Mammary epithelial cell (primary cell): ENCODE measurements around the gene CALHM2.

ENCODE experiments used
- EZH2 ChIP-seq: IDR thresholded peaks from 2 replicates; pipeline ENCODE4 v1.6.1; 2012; ENCODE audit warnings: low read length, inconsistent platforms, borderline replicate concordance
- TF ChIP-seq, protein P1 (sequence below), 2 donors: IDR thresholded peaks in 1 of 2; conservative IDR thresholded peaks in 1 of 2; 2 replicates each; pipeline ENCODE4 v1.5.1; 2011 to 2012; ENCODE audit warnings: inconsistent platforms in 2 of 2, low read length in 2 of 2, mild to moderate bottlenecking in 2 of 2, control low read depth in 1 of 2, low read depth in 1 of 2; ENCODE audit not compliant: insufficient read depth in 1 of 2; ENCODE audit errors: extremely low read depth in 1 of 2

- TF ChIP-seq EZH2 = no peak
- TF ChIP-seq, protein P1, sequence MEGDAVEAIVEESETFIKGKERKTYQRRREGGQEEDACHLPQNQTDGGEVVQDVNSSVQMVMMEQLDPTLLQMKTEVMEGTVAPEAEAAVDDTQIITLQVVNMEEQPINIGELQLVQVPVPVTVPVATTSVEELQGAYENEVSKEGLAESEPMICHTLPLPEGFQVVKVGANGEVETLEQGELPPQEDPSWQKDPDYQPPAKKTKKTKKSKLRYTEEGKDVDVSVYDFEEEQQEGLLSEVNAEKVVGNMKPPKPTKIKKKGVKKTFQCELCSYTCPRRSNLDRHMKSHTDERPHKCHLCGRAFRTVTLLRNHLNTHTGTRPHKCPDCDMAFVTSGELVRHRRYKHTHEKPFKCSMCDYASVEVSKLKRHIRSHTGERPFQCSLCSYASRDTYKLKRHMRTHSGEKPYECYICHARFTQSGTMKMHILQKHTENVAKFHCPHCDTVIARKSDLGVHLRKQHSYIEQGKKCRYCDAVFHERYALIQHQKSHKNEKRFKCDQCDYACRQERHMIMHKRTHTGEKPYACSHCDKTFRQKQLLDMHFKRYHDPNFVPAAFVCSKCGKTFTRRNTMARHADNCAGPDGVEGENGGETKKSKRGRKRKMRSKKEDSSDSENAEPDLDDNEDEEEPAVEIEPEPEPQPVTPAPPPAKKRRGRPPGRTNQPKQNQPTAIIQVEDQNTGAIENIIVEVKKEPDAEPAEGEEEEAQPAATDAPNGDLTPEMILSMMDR (conservative IDR thresholded peaks at IDR 0.05 in 1 of 2, IDR thresholded peaks at IDR 0.05 in 1 of 2; ENCODE audit: extremely low read depth in 1 of 2, insufficient read depth in 1 of 2, low read depth in 1 of 2, low read length in 2 of 2) = no peak
Observed at GRCh38 chr10:103445767-103446567, 6.2 kb downstream of the CALHM2 start.
